CD4-positive, alpha-beta T cell treated with Interleukin-15 for 1 hour (primary cell): ENCODE measurements around the gene NES.

ENCODE experiments used
- DNase-seq: peaks from one replicate; pipeline ENCODE4 v3.0.0-alpha.2; 2020

Gene NES

GRCh38 chr1:156680056-156680455 is 2.8 kb upstream of the NES start:
- no peak for DNase-seq

GRCh38 chr1:156677616-156678596 is 699 bp upstream of the NES start:
- peak; percentile 37 for DNase-seq

GRCh38 chr1:156676114-156676819 is 940 bp downstream of the NES start:
- no peak for DNase-seq

GRCh38 chr1:156675210-156676113 is 1.7 kb downstream of the NES start:
- no peak for DNase-seq

GRCh38 chr1:156673387-156674121 is 3.7 kb downstream of the NES start:
- DNase-seq, result no peak

- no peak for DNase-seq
Observed at GRCh38 chr1:156671804-156672203, 5.4 kb downstream of the NES start.

- DNase-seq, result no peak
Observed at GRCh38 chr1:156670791-156671190, 6.4 kb downstream of the NES start.

GRCh38 chr1:156670359-156670758 is 6.8 kb downstream of the NES start:
- no peak for DNase-seq

GRCh38 chr1:156669794-156670193 is 7.4 kb downstream of the NES start:
- DNase-seq, result no peak

GRCh38 chr1:156668801-156669637 is 8.2 kb downstream of the NES start:
- DNase-seq, result no peak

- no peak for DNase-seq
Observed at GRCh38 chr1:156667968-156668709, 9.1 kb downstream of the NES start.

- DNase-seq, result no peak
Observed at GRCh38 chr1:156667610-156667967, 9.6 kb downstream of the NES start.

- DNase-seq, result no peak
Observed at GRCh38 chr1:156666862-156667609, 10.2 kb downstream of the NES start.

GRCh38 chr1:156665539-156665938 is 11.7 kb downstream of the NES start:
- no peak for DNase-seq

- DNase-seq, result peak; percentile 43
Observed at GRCh38 chr1:156664767-156665411, 12.3 kb downstream of the NES start.

GRCh38 chr1:156664046-156664766 is 13.0 kb downstream of the NES start:
- no peak for DNase-seq

GRCh38 chr1:156663178-156663577 is 14.0 kb downstream of the NES start:
- DNase-seq, result no peak

- DNase-seq, result no peak
Observed at GRCh38 chr1:156662800-156663055, 14.5 kb downstream of the NES start.
